ENCODE results near the gene CRACR2A. TPM values are rescaled to one million over a fixed set of nuclear protein-coding genes. Genes with fewer than 3 reads are reported as not detected.

Gene CRACR2A
- polyA plus RNA-seq, 1 donor = 1.3 TPM

DNA sequence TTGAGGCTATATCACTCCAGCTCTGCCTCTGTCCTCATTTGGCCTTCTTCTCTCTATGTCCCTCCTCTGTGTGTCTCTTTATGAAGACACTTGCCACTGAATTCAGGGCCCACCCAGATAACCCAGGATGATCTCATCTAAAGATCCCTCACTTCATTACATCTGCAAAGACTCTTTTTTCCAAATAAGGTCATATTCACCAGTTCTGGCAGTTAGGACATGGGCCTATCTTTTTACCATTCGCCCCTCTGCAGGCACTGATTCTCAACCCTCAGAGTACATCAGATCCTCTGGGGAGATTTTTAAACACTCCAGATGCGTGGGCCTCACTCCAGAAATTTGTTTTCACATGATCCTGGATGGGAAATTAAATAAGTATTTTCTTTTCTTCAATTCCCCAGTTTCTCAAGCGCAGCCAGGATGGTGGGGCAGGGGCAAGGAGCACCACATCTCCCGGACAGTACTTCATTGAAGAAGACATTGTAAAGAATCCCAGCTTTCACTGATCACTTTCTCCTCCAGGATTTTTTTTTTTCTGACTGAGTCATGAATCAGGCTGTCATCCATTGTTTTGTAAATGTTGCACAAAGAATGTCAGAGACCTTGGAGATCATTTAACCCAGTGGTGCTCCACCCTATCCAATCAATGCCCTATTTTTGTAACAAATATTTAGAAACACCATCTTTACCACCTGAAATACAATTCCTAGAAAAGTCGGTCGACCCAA is 27.4 kb downstream of the CRACR2A start:
- DNase-seq (ENCODE audit: low read depth) = no peak

DNA sequence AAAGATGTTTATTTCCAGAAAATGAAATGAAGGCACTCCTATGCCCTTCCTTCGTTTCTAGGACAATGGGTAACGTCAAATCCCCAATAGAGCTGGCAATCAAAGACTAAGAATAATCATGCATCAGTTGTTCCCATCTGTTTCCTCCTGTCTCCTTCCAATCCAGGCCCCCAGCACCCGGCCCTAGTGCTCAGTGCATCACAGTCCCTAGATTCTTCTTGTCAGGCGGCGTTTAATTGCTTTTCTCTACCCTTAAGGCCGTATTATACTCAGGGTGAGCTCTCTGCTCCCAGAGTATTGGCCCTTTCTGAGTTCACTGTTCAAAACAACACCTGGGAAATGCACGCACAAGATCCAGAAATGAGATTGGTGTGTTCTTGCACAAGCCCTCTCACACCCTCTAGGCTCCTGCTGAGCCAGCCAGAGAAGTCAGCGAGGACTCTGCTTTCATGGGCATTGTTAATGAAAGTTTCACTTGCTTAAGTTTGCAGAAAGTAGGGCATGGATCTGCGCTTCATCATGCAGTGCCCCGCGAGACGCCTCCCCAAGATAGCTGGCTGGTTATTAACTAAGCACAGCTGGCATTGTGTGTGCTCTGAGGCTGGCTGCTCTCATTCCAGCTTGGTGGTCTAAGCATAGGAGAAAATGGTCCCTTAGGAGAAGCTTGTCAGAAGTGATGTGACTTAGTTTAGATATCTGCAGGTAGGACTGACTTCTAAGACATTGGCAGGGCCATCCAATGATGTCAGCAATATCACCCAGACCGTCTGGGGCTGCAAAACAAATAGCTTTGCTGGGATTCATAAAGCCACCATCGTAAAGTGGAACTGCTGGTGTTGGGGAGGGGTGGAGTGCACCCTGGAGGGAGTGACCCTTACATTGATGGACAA is 28.7 kb downstream of the CRACR2A start:
- no peak for DNase-seq (ENCODE audit: low read depth)

DNA sequence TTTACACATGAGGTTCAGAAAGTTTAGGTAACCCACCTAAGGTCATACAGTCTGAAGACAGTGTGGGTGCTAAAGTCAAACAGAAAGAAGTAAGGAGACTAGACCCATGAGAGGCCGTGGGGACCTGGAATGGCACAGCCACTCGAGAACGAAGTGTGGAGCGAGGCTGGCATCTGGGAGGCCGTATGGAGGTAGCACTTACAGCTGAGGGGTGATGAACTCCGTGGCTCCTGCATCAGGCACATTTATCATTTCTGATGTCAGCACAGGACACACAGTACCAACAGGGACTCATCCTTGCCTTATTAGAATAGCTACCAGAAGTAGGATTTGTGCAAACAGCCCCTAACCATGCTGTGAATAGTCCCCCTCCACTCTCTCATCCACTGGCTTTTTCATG is 30.5 kb downstream of the CRACR2A start:
- no peak for DNase-seq (ENCODE audit: low read depth)

DNA sequence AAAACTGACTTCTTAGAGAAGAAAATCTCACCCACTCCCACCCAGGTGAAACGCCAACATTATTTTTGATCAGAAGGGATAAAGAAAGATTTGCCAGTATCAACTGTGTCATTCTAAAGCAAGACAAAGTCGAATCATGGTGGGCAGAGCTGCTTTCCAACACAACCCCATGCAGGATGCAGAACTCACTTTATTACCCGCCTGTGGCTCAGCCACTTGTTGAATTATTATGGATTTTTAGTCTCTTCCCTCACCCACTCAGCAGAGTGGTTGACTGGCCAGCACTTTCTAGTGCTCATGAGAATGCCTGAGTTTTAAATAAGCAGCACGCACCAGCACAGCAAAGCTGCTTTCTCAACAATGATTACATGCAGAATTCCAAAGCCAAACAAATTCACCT is 32.1 kb downstream of the CRACR2A start:
- no peak for DNase-seq (ENCODE audit: low read depth)

DNA sequence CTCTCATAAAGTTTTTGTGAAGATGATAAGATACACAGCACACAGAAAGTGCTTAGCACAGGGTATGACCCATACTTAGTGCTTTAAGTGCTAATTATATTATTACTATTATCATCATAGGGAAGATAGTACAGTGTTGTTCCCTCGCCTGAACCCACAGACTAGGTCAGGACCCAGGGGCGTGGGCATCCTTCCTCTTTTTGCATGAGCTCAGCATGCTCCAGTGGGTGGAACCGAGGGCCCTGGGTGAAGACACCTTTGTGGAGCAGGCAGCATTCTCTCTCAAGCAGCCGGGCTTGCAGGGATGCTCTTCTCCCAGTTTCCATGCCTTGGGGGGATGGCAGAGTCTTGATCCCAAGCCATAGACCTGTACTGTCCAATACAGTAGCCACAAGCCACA is 34.8 kb downstream of the CRACR2A start:
- DNase-seq (ENCODE audit: low read depth) = no peak

DNA sequence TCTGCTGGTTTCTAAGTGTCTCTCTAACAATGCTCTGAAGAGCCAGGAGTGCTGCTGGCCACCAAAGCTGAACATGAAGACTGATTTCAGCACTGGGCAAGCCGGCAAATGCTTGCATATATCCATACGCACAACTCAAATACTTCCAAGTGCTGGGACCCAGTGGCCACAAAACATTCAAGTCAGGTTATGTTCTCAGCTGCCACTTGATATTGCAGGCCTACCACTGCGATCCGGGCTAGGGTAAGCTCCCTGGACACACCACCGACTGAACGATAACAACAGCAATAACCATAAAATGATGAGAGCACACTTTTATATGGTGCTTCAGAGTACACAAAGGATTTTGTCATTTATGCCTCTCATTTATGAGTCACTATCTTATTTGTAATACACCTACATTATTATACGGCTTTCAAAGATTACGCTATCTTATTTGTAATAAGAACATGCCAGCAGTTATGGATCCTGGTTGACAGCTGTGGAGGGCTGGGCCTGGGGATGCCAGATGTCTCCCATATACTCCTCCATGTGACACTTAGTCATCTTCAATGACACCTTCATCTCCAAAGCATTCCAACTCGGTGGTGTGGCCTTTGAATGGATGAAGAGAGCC is 35.5 kb downstream of the CRACR2A start:
- DNase-seq (ENCODE audit: low read depth) = no peak

DNA sequence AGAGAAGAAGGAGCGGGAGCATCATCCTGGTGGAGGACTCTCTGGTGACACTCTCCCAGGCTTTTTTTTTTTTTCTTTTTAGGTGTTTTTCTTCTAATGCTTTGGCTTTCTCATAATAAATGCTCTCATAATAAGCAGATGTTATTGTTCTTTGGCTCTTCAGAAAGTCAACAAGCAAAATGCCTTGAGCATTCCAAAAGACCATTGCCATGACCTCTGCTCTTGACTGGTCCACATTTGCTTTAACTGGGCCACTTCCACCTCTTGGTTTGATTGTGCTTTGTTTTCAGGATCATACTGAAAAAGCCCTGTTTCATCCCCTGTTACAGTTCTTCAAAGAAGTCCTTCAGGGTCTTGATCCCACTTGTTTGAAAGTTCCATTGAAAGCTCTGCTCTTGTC is 36.9 kb downstream of the CRACR2A start:
- DNase-seq (ENCODE audit: low read depth) = no peak

DNA sequence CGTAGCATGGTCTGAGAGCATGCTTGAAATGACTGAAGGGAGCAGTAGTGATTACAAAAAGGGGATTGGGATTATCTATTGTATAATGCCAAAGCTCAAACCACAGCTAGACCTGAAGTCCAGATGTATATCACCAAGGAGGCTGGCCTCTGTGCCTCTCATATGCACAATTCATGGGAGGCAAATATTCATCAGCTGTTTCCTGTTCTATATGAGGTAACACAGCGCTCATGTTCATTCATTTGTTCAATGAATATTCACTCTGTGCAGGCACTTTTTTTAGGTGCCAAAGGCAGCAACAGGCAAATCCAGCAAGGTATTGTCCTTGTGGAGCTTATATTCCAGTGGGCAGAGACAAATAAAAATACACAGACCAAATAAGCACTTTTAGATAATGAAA is 39.0 kb downstream of the CRACR2A start:
- no peak for DNase-seq (ENCODE audit: low read depth)

DNA sequence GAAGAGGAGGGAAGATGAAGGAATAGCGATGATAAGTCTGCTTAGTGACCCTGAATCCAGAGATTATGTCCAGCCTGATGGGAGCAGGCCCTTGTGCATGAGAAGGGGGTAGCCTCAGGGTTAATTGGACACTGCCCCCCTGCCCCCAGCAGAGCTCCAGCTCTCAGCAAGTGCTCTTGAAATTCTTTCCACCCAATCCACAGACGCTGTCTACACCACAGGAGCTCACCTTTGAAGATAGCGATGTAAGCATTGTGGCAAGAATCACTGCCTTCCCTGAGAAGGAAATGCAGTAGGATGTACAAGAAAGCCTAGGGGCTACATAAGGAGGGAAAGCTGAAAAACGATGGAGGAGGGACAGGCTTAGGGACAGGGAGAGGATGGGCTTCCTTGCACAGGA is 39.4 kb downstream of the CRACR2A start:
- no peak for DNase-seq (ENCODE audit: low read depth)

DNA sequence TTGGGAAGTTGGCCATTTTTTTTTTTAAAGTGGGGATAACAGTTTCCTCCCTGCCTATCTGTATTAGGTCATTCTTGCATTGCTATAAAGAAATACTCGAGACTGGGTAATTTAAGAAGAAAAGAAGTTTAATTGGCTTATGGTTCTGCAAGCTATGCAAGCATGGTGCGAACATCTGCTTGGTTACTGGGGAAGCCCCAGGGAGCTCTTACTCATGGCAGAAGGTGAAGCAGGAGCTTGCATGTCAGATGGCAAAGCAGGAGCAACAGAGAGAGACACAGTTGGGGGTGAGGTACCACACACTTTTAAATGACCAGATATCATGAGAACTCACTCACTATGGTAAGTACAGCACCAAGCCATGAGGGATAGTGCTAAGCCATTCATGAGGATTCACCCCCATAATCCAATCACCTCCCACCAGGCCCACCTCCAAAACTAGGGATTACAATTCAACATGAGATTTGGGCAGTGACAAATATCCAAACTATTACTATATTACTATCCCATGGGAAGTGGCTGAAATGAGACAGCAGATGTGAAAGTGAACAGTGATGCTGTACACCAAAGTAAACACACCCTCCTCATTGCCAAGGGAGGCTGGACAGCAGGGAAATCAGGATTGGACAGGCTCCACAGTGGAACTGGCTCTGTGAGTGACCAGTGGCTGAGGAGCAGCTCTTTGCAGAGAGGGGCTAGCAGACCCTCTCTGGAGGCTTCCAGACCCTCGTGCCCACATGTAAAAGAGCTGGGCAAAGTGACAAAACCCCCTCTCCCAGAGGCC is 40.5 kb downstream of the CRACR2A start:
- no peak for DNase-seq (ENCODE audit: low read depth)

DNA sequence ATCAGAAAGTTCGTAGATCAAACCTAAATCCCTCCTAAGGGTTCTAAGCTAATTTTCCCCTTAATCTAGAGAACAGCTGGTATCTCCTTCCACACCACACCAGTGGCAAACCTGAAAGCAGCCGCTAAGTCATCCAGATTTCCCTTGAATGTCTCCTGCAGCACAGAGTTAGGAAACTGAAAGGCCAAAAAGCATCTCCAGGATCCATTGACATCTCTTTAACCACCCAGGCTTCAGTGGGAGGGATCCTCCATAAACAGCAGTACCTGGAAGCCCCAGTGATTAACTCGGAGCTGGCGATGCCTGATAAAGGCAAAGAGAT is 47.6 kb downstream of the CRACR2A start:
- DNase-seq (ENCODE audit: low read depth) = no peak

DNA sequence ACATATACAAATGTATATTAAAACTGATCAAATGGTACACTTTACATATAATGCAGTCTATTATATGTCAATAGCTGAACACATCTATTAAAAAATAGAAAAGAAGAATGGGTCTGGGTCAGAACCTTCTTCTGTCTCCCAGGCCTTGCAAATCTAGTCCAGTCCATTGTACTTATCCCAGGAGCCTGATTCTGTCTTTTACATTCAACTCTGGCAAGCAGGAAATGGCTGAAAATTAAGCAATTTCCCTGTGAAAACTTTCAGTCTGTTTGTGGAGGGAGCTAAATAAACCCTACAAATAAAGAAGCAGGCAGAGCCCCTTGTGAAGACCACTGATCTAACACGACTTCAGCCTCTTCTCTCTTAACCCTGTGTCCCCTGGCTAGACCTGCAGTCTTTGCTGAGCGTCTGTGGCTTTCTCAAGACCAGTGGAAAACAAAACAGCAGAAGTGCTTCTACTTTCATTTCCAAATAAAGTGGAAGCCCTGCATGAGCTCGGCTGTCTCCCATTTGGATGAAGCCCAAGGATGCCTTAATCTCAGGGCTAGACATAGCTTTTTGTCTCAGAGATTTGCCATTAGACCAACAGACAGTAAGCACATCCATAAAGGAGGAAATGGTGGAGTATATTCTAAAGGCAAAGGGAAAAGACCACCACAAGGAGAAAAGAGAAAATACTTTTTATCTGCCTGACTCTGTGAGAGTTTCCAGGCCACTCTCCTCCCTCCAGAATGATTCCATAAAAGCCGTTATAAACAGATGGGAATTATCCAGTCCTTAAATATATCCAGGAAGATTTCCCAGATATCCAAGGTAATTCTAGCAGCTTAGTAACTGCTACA is 48.2 kb downstream of the CRACR2A start:
- no peak for DNase-seq (ENCODE audit: low read depth)

DNA sequence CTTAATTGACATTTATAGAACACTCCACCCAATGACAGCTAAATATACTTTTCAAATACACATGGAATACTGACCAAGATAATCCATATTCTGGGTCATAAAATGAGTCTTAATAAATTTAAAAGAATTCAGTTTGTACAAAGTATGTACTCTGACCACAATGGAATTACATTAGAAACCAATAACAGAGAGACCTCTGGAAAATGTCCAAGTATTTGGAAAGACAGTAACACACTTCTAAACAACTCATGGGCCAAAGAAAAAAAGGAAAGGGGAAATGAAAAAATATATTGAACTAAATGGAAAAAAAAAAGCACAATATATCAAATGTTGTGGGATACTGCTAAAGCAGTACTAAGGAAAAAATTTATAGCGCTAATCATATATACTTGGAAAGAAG is 52.0 kb downstream of the CRACR2A start:
- DNase-seq (ENCODE audit: low read depth) = no peak

DNA sequence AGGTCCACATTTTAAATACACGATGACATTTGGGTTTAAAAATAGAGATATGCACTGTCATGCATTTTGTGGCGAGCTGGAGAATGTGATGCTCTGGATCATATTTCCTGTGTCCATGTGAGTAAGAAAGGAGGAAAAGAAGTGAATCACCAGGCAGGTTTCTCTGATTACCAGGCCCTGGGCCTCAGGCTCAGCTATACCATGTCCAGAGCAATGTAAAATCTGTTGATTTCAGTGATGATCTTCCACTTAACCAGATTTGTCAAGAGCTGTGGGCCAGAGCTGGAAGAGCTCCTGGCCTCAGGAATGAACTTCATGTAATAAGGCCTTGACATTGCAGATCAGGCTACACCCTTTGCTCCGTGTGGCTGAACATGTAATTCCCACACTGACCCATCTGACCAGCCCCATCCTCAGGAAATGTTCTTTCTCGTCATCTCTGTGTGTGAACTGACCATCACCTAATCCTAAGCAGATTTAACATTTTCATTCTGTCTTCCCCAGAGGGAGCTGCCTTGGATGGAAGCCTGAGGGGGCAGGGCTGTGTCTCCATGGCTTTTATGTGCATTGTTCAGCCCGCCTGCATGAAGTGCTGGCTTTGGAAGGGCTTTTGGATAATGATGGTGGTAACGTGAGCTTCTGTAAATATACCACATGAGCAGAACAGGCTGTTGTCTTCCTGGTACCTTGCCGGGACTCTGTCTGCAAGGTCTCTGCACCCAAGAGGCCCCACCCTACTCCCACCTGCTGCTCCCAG is 54.5 kb downstream of the CRACR2A start:
- DNase-seq (ENCODE audit: low read depth) = no peak

DNA sequence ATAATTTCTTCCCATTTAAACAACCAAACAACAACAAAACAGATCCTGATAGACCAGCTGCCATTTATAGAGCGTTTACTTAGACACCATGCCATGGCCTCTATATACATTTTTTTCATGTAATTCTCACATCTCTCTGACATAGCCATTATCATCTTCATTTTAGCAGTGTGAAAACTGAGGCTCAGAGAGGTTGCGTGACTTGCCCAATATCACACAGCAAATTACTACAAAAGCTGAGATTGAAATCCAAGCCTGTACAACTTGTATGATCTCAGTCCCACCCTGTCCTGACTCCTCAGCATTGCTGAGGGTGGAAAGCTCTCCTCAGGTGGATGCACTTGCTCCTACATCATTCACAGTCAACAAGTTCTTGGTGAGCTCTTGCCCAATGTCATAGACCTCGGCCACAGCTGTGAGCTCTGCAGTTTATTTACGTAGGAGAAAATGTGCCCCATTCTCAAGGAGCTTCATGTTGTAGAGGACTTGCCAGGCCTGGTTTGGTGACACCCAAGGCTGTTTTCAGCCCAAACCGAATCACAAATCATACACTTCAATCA is 55.5 kb downstream of the CRACR2A start:
- no peak for DNase-seq (ENCODE audit: low read depth)

DNA sequence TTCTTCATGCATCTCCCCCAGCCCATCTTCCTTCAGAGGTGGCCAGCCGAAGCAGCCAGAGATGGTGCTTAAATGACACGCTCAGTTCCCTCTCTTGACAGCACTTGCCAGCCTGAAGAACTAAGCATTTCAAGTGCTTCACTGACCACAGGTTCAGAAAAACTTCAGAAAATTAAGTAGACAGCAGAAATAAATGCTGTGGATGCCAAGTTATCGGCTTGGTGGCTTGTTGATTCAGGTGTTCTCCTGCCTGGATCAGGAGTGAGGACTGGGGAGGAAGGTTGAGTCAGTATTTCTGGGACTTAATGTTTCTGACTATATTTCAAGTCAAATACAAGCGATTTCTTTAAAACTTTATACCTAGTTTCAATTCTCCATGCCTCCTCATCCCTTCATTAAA is 58.2 kb downstream of the CRACR2A start:
- DNase-seq (ENCODE audit: low read depth) = no peak

DNA sequence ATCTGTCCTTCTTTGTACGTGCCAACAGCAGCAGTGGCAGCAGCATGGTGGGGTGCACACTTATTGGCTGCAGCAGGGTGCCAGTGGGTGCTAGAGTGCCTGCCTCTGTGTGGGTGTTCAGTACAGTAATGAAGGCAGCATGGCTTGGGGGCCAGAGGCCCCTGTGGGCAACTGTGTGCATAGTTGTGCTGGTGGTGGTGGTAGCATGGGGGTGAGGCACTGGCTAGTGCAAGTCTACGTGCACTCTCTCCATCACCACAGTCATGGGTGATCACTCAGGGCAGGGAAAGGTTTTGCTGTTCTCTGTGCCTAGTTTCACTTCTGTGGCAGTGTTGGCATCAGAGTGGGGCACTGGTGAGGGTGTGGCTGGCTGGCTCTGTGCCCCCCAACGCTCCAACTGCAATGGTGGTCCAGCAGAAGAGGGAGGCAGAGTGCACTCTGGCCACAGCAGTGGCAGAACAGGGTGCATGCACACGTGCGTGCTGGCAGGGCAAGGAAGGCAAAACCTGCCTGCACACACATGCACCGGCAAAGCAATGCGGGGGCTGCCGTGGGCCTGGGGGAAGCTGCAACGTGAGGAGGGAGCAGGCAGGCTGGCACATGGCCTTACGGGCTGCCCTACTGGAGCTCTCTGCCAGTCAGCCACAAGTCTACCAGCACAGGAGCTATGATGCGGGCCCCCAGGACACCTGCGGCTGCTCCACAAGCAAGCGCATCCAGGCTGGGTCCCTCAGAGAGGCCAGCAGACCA is 60.1 kb downstream of the CRACR2A start:
- DNase-seq (ENCODE audit: low read depth) = no peak

DNA sequence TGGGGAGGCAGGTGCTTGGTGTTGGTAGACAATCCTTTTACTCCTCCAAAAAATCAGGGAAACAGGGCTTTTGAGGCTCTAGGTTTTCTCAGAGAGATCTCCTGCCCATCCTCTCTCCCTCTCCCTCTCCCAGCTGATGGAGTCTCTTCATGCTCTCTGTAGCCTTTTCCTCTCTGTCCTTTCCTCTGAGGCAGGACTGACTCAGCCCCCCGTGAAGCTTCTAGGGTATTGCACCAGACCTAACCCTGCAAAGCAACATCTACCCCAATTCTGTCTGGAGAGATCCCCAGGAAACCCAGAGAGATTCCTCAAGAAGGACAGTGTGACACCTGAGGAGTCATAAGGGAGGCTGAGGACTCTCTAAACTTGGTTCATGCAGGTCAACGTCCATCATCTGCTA is 66.4 kb downstream of the CRACR2A start:
- DNase-seq (ENCODE audit: low read depth) = no peak

DNA sequence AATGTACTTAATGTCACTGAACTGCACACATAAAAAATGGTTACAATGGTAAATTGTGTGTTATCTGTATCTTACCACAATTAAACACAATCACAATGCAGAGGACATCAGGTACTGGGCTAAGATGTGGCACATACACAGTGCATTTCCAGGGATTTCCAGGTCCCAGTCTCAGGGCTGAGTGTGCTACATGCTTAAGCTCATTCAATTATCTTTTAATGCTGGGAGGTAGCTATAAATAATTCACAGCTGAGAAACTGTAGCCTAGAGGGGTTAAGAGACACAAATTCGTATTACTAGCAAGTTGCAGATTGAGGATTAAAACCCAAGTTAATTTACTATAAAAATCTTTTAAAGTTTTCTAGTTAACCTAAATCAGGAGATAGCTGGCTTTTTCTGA is 67.1 kb downstream of the CRACR2A start:
- no peak for DNase-seq (ENCODE audit: low read depth)
